Sigmoid colon (tissue), 7 donors: ENCODE data around the gene HS3ST2. TPM values are rescaled to one million over a fixed set of nuclear protein-coding genes. Genes with fewer than 3 reads are reported as not detected.
"Not testable (repeated sequence)": the region's sequence is repeated elsewhere in the genome, so short reads cannot be mapped to it uniquely, and the experiment has no call there.

Experiments used
- DNase-seq: peaks from one replicate; pipeline ENCODE4 v3.0.0-alpha.2; 2019
- H3K27ac ChIP-seq, 4 donors: fragments of 200-600 bp; sonication (generic); one replicate each; pipeline ENCODE4 v1.5.1; 2016 to 2019; ENCODE audit warnings: mild to moderate bottlenecking in 1 of 4
- H3K27me3 ChIP-seq, 3 donors: fragments of 200-600 bp; sonication (generic); one replicate each; pipeline ENCODE4 v1.5.1; 2019; ENCODE audit warnings: mild to moderate bottlenecking in 1 of 3
- H3K36me3 ChIP-seq, 4 donors: fragments of 200-600 bp; sonication (generic); one replicate each; pipeline ENCODE4 v1.5.1; 2016 to 2019
- H3K4me1 ChIP-seq, 4 donors: fragments of 200-600 bp; sonication (generic); one replicate each; pipeline ENCODE4 v1.5.1; 2017 to 2019
- H3K4me3 ChIP-seq, 4 donors: fragments of 200-600 bp; sonication (generic); one replicate each; pipeline ENCODE4 v1.5.1; 2017 to 2019; ENCODE audit warnings: mild to moderate bottlenecking in 2 of 4, moderate library complexity in 1 of 4
- H3K9me3 ChIP-seq, 4 donors: fragments of 200-600 bp in 3 of 4; sonication (generic) in 3 of 4; one replicate each; pipeline versions ENCODE4 v1.5.1 to v1.6.1; 2013 to 2019
- EP300 ChIP-seq, 4 donors: sonication (generic); formaldehyde crosslinking; IDR thresholded peaks; one replicate each; pipeline ENCODE4 v1.6.1; 2017; ENCODE audit warnings: antibody characterized with exemption in 4 of 4
- POLR2A ChIP-seq, 2 donors: fragments of 450-650 bp; IDR thresholded peaks; one replicate each; pipeline ENCODE4 v1.6.1; 2016; ENCODE audit warnings: antibody characterized with exemption in 2 of 2, mild to moderate bottlenecking in 2 of 2, moderate library complexity in 2 of 2
- POLR2AphosphoS5 ChIP-seq, 4 donors: sonication (generic); formaldehyde crosslinking; IDR thresholded peaks; one replicate each; pipeline ENCODE4 v1.6.1; 2017; ENCODE audit warnings: antibody characterized with exemption in 4 of 4
- WGBS, 2 donors: extraction: QIAGEN DNeasy Blood & Tissue Kit; methylation state at CpG; one replicate each; pipeline ENCODE4 v1.1.7; 2013; 5-methylcytosine and 5-hydroxymethylcytosine counted together
- intact Hi-C: fragments of 100-400 bp; cut with DNase I; formaldehyde crosslinking; loops from one replicate; pipeline ENCODE4 v1.15.1; 2023
- polyA plus RNA-seq, 3 donors: library from polyadenylated mRNA; stranded (reverse); fragments of 200-250 nt; gene quantifications; one replicate each; pipeline ENCODE4 v1.2.3, GENCODE V29; 2013
- total RNA-seq, 4 donors: library from RNA; depleted of rRNA; stranded (reverse); fragments of >200 nt; gene quantifications; one replicate each; pipeline ENCODE4 v1.1.0, GENCODE V29; 2016
- TF ChIP-seq, protein P1 (sequence below), 4 experiments: fragments of 450-650 bp in 3 of 4; fragments of 200-600 bp in 1 of 4; IDR thresholded peaks; one replicate each; pipeline ENCODE4 v1.5.1; 2016 to 2019; ENCODE audit warnings: antibody characterized with exemption in 4 of 4, mild to moderate bottlenecking in 3 of 4, moderate library complexity in 2 of 4
- donor health status: healthy with polysubstance abuse.
- donor health status: Bipolar disorder and iron deficiency.
- donor health status: healthy.

The HS3ST2 gene
- total and polyA plus RNA-seq, 7 donors, result 0.20 to 1.8 (median 0.62) TPM; not detected in 1

DNA sequence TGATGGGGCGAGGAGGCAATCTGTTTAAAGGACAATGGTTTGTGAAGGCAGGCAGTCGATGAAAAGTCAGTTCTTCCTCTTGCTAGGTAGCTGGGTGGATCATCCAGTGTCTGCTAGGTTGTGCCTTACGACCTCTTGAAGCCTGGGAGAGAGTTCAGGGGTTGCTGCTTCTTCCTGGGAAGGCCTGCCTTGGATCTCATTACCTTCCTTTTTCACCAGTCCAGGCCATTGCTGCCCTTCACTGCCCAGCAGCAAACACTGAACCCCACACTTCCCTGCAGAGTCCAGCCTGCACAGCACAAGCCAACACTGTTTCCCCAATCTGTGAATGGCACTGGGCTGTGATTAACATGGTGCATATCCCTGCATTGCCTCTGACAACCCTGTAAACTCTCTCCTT is 24.7 kb downstream of the HS3ST2 start:
- Histone ChIP-seq H3K4me1 (no peaks in the 10 kb centered on the region), H3K27ac (no peak overlapping the region), H3K36me3 (no peaks in the 10 kb centered on the region), H3K27me3 (peaks cover 0 to 4% (median 0%) of the 10 kb centered on the region in 3 donors), H3K9me3 (no peaks in the 10 kb centered on the region), H3K4me3 (no peak overlapping the region)
- intact Hi-C loops, result no loop called here
- TF ChIP-seq POLR2AphosphoS5 (IDR thresholded peaks at IDR 0.05), result no peak
- TF ChIP-seq, protein P1, sequence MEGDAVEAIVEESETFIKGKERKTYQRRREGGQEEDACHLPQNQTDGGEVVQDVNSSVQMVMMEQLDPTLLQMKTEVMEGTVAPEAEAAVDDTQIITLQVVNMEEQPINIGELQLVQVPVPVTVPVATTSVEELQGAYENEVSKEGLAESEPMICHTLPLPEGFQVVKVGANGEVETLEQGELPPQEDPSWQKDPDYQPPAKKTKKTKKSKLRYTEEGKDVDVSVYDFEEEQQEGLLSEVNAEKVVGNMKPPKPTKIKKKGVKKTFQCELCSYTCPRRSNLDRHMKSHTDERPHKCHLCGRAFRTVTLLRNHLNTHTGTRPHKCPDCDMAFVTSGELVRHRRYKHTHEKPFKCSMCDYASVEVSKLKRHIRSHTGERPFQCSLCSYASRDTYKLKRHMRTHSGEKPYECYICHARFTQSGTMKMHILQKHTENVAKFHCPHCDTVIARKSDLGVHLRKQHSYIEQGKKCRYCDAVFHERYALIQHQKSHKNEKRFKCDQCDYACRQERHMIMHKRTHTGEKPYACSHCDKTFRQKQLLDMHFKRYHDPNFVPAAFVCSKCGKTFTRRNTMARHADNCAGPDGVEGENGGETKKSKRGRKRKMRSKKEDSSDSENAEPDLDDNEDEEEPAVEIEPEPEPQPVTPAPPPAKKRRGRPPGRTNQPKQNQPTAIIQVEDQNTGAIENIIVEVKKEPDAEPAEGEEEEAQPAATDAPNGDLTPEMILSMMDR (IDR thresholded peaks at IDR 0.05), result no peak
- TF ChIP-seq POLR2A (IDR thresholded peaks at IDR 0.05), result no peak
- TF ChIP-seq EP300 (IDR thresholded peaks at IDR 0.05), result no peak
- DNase-seq, result no peak
- WGBS, 2 donors, result 68 to 73% methylated on average over 3 of the region's 3 CpGs

DNA sequence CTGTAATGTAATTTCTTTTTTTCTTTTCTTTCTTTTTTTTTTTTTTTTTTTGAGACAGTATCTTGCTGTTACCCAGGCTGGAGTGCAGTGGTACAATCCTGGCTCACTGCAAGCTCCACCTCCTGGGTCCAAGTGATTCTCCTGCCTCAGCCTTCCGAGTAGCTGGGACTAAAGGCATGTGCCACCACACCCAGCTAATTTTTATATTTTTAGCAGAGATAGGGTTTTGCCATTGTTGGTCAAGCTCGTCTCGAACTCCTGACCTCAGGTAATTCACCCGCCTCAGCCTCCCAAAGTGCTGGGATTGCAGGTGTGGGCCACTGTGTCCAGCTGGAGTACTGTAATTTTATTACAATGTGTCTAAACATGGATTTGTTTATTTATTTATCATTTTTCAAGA is 28.1 kb downstream of the HS3ST2 start:
- H3K36me3 ChIP-seq, intact Hi-C loops, H3K4me3 ChIP-seq, H3K27ac ChIP-seq, H3K27me3 ChIP-seq, H3K4me1 ChIP-seq, DNase-seq, H3K9me3 ChIP-seq: not testable (repeated sequence)
- 78 to 85% methylated on average over 4 of the region's 4 CpGs for WGBS, 2 donors

DNA sequence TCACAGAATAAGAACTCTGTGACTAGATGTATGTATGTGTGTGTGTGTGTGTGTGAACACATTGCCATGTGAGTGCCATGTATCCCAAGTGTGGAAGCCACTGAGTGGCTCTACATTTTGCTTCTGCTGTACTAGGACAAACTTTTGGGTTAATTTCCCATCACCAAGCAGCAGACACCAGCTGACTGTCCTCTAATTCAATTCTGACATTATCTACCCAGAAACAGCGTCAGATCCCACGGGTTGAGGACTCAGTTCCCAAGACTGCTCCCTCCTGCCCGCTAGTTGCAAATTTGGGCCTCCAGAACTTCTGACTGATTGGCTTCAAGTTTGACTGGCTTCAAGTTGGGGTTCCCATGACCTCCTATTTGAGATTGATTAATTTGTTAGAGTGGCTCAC is 29.2 kb downstream of the HS3ST2 start:
- Histone ChIP-seq H3K36me3 (no peaks in the 10 kb centered on the region), H3K4me1 (no peaks in the 10 kb centered on the region), H3K27me3 (peaks cover 0 to 4% (median 0%) of the 10 kb centered on the region in 3 donors), H3K9me3 (no peaks in the 10 kb centered on the region), H3K27ac (no peak overlapping the region), H3K4me3 (no peak overlapping the region)
- WGBS, 2 donors, result 82 to 88% methylated on average over 3 of the region's 3 CpGs
- no peak for TF ChIP-seq POLR2A (IDR thresholded peaks at IDR 0.05)
- TF ChIP-seq, protein P1 (IDR thresholded peaks at IDR 0.05), result no peak
- no peak for TF ChIP-seq EP300 (IDR thresholded peaks at IDR 0.05)
- no peak for TF ChIP-seq POLR2AphosphoS5 (IDR thresholded peaks at IDR 0.05)
- intact Hi-C loops, result no loop called here
- DNase-seq, result no peak

DNA sequence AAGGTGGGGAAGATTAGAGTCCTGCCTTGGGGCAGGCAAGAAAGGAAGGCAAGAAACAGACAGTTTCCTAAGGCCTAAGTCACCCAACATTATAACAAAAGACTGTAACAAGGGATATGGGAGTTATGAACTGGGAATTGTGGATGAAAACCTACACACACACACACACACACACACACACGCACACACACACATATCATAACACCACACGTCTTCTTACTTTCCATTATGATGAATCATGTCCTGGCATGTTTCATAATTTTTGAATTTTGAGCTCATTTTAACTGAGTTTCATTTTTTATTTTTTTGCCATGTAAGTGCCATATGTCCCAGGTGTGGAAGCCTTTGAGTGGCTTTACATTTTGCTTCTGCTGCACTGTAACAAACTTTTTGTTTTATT is 29.9 kb downstream of the HS3ST2 start:
- Histone ChIP-seq H3K4me3 (no peak overlapping the region), H3K36me3 (no peaks in the 10 kb centered on the region), H3K27me3 (peaks cover 0 to 4% (median 0%) of the 10 kb centered on the region in 3 donors), H3K4me1 (no peaks in the 10 kb centered on the region), H3K9me3 (no peaks in the 10 kb centered on the region), H3K27ac (no peak overlapping the region)
- TF ChIP-seq POLR2A (IDR thresholded peaks at IDR 0.05) (no peak), EP300 (IDR thresholded peaks at IDR 0.05) (no peak), POLR2AphosphoS5 (IDR thresholded peaks at IDR 0.05) (no peak)
- TF ChIP-seq, protein P1 (IDR thresholded peaks at IDR 0.05), result no peak
- 64 to 69% methylated on average over 2 of the region's 2 CpGs for WGBS, 2 donors
- DNase-seq, result no peak
- intact Hi-C loops, result no loop called here

DNA sequence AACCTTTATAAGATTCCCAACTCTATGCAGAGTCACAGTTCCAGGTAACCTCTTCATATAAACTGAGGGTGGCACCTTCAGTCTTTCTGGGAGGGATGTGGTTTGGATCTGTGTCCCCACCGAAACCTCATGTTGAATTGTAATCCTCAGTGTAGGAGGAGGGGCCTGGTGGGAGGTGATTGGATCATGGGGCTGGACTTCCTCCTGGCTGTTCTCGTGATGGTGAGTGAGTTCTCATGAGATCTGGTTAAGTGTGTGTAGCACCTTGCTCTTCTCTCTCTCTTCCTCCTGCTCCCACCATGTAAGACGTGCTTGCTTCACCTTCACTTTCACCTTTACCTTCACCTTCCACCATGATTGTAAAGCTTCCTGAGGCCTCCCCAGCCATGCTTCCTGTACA is 30.5 kb downstream of the HS3ST2 start:
- peaks cover 0 to 4% (median 0%) of the 10 kb centered on the region in 3 donors for H3K27me3 ChIP-seq
- no peak overlapping the region for H3K4me3 ChIP-seq
- no peaks in the 10 kb centered on the region for H3K36me3 ChIP-seq
- no peak for DNase-seq
- no peak for TF ChIP-seq EP300 (IDR thresholded peaks at IDR 0.05)
- TF ChIP-seq, protein P1 (IDR thresholded peaks at IDR 0.05), result no peak
- no peak for TF ChIP-seq POLR2A (IDR thresholded peaks at IDR 0.05)
- no peak for TF ChIP-seq POLR2AphosphoS5 (IDR thresholded peaks at IDR 0.05)
- intact Hi-C loops, result no loop called here
- H3K27ac ChIP-seq, result no peak overlapping the region
- 69 to 73% methylated on average over 3 of the region's 3 CpGs for WGBS, 2 donors
- no peaks in the 10 kb centered on the region for H3K9me3 ChIP-seq
- no peaks in the 10 kb centered on the region for H3K4me1 ChIP-seq
